HepG2 (cell line): ENCODE measurements around the gene MACROH2A1. TPM values are rescaled to one million over a fixed set of nuclear protein-coding genes. Genes with fewer than 3 reads are reported as not detected.
A peak's percentile ranks its signal among the peaks of the same experiment; 100 is the strongest.

Source experiments
- BORCS8-MEF2B ChIP-seq: sonication (generic); formaldehyde crosslinking; IDR thresholded peaks from 2 replicates; pipeline ENCODE4 v1.8.0; 2022; ENCODE audit warnings: mild to moderate bottlenecking, missing genetic modification reagents
- CCAR2 ChIP-seq: fragments of 200-400 bp; formaldehyde crosslinking; optimal IDR thresholded peaks from 2 replicates; pipeline ENCODE3; 2018; ENCODE audit warnings: low read depth, mild to moderate bottlenecking, low read length, moderate library complexity
- GABPA ChIP-seq, 2 experiments: IDR thresholded peaks; 2 replicates each; pipeline ENCODE4 v1.6.1; 2011 to 2016; ENCODE audit warnings: low read depth in 2 of 2, low read length in 1 of 2, missing biosample characterization in 1 of 2, missing genetic modification characterization in 1 of 2
- IKZF4 ChIP-seq: sonication (generic); formaldehyde crosslinking; IDR thresholded peaks from 2 replicates; pipeline ENCODE4 v1.5.1; 2020; ENCODE audit warnings: borderline replicate concordance, mild to moderate bottlenecking, low read depth, missing genetic modification reagents; ENCODE audit errors: not compliant biosample characterization
- KDM3A ChIP-seq: IDR thresholded peaks from 2 replicates; pipeline ENCODE4 v1.6.1; 2018; ENCODE audit warnings: low read depth, missing compliant biosample characterization
- MIER2 ChIP-seq: IDR thresholded peaks from 2 replicates; pipeline ENCODE4 v1.6.1; 2016; ENCODE audit warnings: missing biosample characterization, missing genetic modification reagents
- NFKBIZ ChIP-seq: IDR thresholded peaks from 2 replicates; pipeline ENCODE4 v1.6.1; 2018; ENCODE audit warnings: missing genetic modification reagents, missing compliant biosample characterization
- RARA ChIP-seq: IDR thresholded peaks from 2 replicates; pipeline ENCODE4 v1.6.1; 2016; ENCODE audit warnings: missing genetic modification reagents, missing compliant biosample characterization
- THAP8 ChIP-seq: sonication (generic); formaldehyde crosslinking; IDR thresholded peaks from 2 replicates; pipeline ENCODE4 v1.5.1; 2020; ENCODE audit warnings: missing genetic modification reagents, mild to moderate bottlenecking, borderline replicate concordance
- ZHX2 ChIP-seq, 2 experiments: sonication (generic) in 1 of 2; formaldehyde crosslinking in 1 of 2; IDR thresholded peaks; 2 replicates each; pipeline versions ENCODE4 v1.6.1 to v1.9.0; 2014 to 2022; ENCODE audit warnings: antibody characterized with exemption in 1 of 2, borderline replicate concordance in 1 of 2, inconsistent platforms in 1 of 2, low read depth in 1 of 2, missing genetic modification reagents in 1 of 2
- ZKSCAN8 ChIP-seq: IDR thresholded peaks from 2 replicates; pipeline ENCODE4 v1.6.1; 2016; ENCODE audit warnings: borderline replicate concordance, missing genetic modification reagents, missing compliant biosample characterization
- ZNF232 ChIP-seq: sonication (generic); formaldehyde crosslinking; IDR thresholded peaks from 2 replicates; pipeline ENCODE4 v1.4.0; 2020; ENCODE audit warnings: missing genetic modification reagents, borderline replicate concordance
- ZNF432 ChIP-seq: sonication (generic); formaldehyde crosslinking; IDR thresholded peaks from 2 replicates; pipeline ENCODE4 v1.5.0; 2020; ENCODE audit warnings: missing genetic modification reagents, mild to moderate bottlenecking, borderline replicate concordance
- ZNF607 ChIP-seq: sonication (generic); formaldehyde crosslinking; IDR thresholded peaks from 2 replicates; pipeline ENCODE4 v1.5.1; 2020; ENCODE audit warnings: missing genetic modification reagents, mild to moderate bottlenecking, borderline replicate concordance
- polyA plus RNA-seq, 8 experiments: library from polyadenylated mRNA; depleted of rRNA in 3 of 8; stranded (reverse) in 7 of 8; unstranded in 1 of 8; fragments of >200 nt; fragmentation: Illumina TruSeq in 4 of 8; extraction: Trizol in 4 of 8; gene quantifications; 2 replicates each; pipeline versions ENCODE4 v1.2.1 to v1.2.3, GENCODE V29; 2011 to 2016; ENCODE audit warnings: low read depth in 4 of 8, missing spikeins in 1 of 8, mixed read lengths in 1 of 8; ENCODE audit not compliant: insufficient read depth in 1 of 8
- total RNA-seq, 5 experiments: library from RNA; depleted of rRNA; stranded (reverse); fragments of >200 nt; fragmentation: Illumina TruSeq; extraction: Trizol; gene quantifications; 2 replicates each; pipeline ENCODE4 v1.2.3, GENCODE V29; 2016; ENCODE audit warnings: low read depth in 1 of 5
- TF ChIP-seq, protein P1 (sequence below): sonication (generic); formaldehyde crosslinking; IDR thresholded peaks from 2 replicates; pipeline ENCODE4 v1.5.1; 2020; ENCODE audit warnings: mild to moderate bottlenecking, missing genetic modification reagents, moderate library complexity
- TF ChIP-seq, protein P2 (sequence below): sonication (generic); formaldehyde crosslinking; IDR thresholded peaks from 2 replicates; pipeline ENCODE4 v1.4.0; 2020; ENCODE audit warnings: mild to moderate bottlenecking, missing genetic modification reagents
- TF ChIP-seq, protein P3 (sequence below): sonication (generic); formaldehyde crosslinking; IDR thresholded peaks from 2 replicates; pipeline ENCODE4 v1.5.1; 2020; ENCODE audit warnings: missing genetic modification reagents, mild to moderate bottlenecking, borderline replicate concordance

MACROH2A1 gene
- total and polyA plus RNA-seq, 2 of the 13 experiments (the other 11 are each of a cell fraction or from before 2014, with no cell fraction given), result 69.1 to 158 TPM

DNA sequence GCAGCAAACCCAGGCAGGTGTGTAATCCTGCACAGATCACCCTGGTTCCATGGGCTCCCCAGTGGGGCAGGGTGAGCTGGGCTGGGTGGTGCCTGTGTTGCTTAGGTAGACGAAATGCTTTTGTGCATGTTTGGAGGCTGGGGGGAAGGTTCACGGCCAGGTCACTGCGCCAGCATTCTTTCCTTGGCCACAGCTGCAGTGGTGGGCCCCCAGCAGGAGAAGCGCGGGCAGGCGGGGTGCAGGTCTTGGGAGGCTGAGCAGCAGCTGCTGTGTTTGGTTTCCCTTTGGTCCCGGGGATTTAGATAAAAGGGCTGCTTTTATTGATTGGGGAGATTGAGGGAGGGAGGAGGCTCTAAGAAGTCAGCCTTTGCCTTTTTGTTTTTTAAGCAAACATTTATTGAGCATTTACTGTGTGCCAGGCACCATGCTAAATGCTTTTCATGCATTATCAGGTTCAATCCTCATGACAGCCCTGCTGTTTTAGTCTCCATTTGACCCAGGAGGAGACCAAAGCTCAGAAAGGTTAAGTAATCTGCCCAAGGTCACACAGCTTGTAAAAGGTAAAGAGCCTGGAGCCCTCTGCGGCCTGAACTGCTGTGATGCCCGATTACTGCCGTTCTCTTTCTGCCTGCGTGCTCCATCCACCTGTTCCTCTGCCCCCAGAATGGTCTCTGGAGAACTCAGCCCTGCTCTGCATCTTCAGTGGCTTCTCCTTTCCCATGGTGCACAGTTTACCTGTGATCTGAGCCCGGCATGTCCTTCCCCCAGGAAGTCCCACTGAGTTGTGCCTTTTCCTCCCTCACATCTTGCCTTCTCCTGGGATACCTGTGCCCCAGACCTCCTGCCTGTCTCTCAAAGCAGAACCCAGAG is 94.4 kb downstream of the MACROH2A1 start (continued):
- 0 out of 2 replicates have a peak, but pooled peaks have one; percentile 24 for TF ChIP-seq ZHX2 (IDR thresholded peaks at IDR 0.05; ENCODE audit: low read depth)
- no peak for TF ChIP-seq ZHX2 (CRISPR knock-in tag; IDR thresholded peaks at IDR 0.05; ENCODE audit: borderline replicate concordance)
- TF ChIP-seq NFKBIZ (CRISPR knock-in tag), result no peak
- peak; percentile 88 for TF ChIP-seq ZNF232
- 0 out of 2 replicates have a peak, but pooled peaks have one; percentile 42 for TF ChIP-seq KDM3A (CRISPR knock-in tag)
- 0 out of 2 replicates have a peak, but pooled peaks have one; percentile 35 for TF ChIP-seq ZNF607
- TF ChIP-seq ZNF432, result no peak
- TF ChIP-seq, protein P1, sequence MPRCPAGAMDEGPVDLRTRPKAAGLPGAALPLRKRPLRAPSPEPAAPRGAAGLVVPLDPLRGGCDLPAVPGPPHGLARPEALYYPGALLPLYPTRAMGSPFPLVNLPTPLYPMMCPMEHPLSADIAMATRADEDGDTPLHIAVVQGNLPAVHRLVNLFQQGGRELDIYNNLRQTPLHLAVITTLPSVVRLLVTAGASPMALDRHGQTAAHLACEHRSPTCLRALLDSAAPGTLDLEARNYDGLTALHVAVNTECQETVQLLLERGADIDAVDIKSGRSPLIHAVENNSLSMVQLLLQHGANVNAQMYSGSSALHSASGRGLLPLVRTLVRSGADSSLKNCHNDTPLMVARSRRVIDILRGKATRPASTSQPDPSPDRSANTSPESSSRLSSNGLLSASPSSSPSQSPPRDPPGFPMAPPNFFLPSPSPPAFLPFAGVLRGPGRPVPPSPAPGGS (CRISPR knock-in tag), result no peak
- peak; percentile 100 for TF ChIP-seq RARA (CRISPR knock-in tag)
- TF ChIP-seq BORCS8-MEF2B (CRISPR knock-in tag), result no peak
- no peak for TF ChIP-seq GABPA (IDR thresholded peaks at IDR 0.05; ENCODE audit: low read depth, low read length)
- TF ChIP-seq GABPA (CRISPR knock-in tag; IDR thresholded peaks at IDR 0.05; ENCODE audit: low read depth), result no peak
- no peak for TF ChIP-seq MIER2 (CRISPR knock-in tag)
- TF ChIP-seq ZKSCAN8, result peak; percentile 28; the same call in 1 of the 2 replicates
- no peak for TF ChIP-seq IKZF4 (CRISPR knock-in tag)
- TF ChIP-seq, protein P2, sequence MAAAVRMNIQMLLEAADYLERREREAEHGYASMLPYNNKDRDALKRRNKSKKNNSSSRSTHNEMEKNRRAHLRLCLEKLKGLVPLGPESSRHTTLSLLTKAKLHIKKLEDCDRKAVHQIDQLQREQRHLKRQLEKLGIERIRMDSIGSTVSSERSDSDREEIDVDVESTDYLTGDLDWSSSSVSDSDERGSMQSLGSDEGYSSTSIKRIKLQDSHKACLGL, result no peak
- 0 out of 2 replicates have a peak, but pooled peaks have one; percentile 51 for TF ChIP-seq THAP8
- TF ChIP-seq CCAR2, result no peak
- TF ChIP-seq, protein P3, sequence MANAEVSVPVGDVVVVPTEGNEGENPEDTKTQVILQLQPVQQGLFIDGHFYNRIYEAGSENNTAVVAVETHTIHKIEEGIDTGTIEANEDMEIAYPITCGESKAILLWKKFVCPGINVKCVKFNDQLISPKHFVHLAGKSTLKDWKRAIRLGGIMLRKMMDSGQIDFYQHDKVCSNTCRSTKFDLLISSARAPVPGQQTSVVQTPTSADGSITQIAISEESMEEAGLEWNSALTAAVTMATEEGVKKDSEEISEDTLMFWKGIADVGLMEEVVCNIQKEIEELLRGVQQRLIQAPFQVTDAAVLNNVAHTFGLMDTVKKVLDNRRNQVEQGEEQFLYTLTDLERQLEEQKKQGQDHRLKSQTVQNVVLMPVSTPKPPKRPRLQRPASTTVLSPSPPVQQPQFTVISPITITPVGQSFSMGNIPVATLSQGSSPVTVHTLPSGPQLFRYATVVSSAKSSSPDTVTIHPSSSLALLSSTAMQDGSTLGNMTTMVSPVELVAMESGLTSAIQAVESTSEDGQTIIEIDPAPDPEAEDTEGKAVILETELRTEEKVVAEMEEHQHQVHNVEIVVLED, result no peak
